Measurements from ENCODE around the gene GMDS. TPM values are rescaled to one million over a fixed set of nuclear protein-coding genes. Genes with fewer than 3 reads are reported as not detected.

Gene GMDS
- total RNA-seq, 1 experiment from 2014 or later: 35.0 TPM

GRCh38 chr6:1901556-1901955 lies 343.8 kb downstream of the GMDS start:
- Mint-ChIP-seq H3K36me3 (no peaks in the 10 kb centered on the region), H3K27ac (no peak overlapping the region), H3K4me3 (no peak overlapping the region), H3K4me1 (peaks cover 25% of the 10 kb centered on the region), H3K27me3 (ENCODE audit: low read depth) (no peaks in the 10 kb centered on the region), H3K9me3 (no peaks in the 10 kb centered on the region)
- CTCF ChIA-PET: interaction anchor here (0.7 to 1.2 kb wide), 2 partner anchors 8 to 22 kb away, joined by 3 read pairs; no protein-coding TSS in a partner anchor
- ATAC-seq (no peak), DNase-seq (ENCODE audit: low spot score) (no peak)
- POLR2A ChIA-PET: no interaction called here
- TF ChIP-seq OVOL2 (CRISPR knock-in tag; IDR thresholded peaks at IDR 0.05; ENCODE audit: borderline replicate concordance): no peak
- TF ChIP-seq ZNF138 (CRISPR knock-in tag; conservative IDR thresholded peaks at IDR 0.05): no peak
- no peak for TF ChIP-seq GABPB1 (CRISPR knock-in tag; IDR thresholded peaks at IDR 0.05)
- TF ChIP-seq GRHL2 (CRISPR knock-in tag; IDR thresholded peaks at IDR 0.05; ENCODE audit: insufficient replicate concordance, severe bottlenecking): no peak
- no peak for TF ChIP-seq HMGA2 (CRISPR knock-in tag; IDR thresholded peaks at IDR 0.05)
- TF ChIP-seq SP1 (CRISPR knock-in tag; conservative IDR thresholded peaks at IDR 0.05): no peak
- no peak for TF ChIP-seq TP53 (CRISPR knock-in tag; IDR thresholded peaks at IDR 0.05)
- no peak for TF ChIP-seq GTF2I (CRISPR knock-in tag; conservative IDR thresholded peaks at IDR 0.05)
- TF ChIP-seq SMAD4 (CRISPR knock-in tag; IDR thresholded peaks at IDR 0.05): no peak
- no peak for TF ChIP-seq ZNF232 (CRISPR knock-in tag; IDR thresholded peaks at IDR 0.05)
- no peak for TF ChIP-seq NFYB (CRISPR knock-in tag; conservative IDR thresholded peaks at IDR 0.05; ENCODE audit: low read depth)
- no peak for TF ChIP-seq USF2 (CRISPR knock-in tag; IDR thresholded peaks at IDR 0.05)
- no peak for TF ChIP-seq TCF7 (CRISPR knock-in tag; IDR thresholded peaks at IDR 0.05; ENCODE audit: low read depth)
- no peak for TF ChIP-seq ATF3 (CRISPR knock-in tag; conservative IDR thresholded peaks at IDR 0.05)
- no peak for TF ChIP-seq ZNF121 (CRISPR knock-in tag; IDR thresholded peaks at IDR 0.05)
- no peak for TF ChIP-seq PRDM15 (CRISPR knock-in tag; IDR thresholded peaks at IDR 0.05)

GRCh38 chr6:1896897-1897296 lies 348.5 kb downstream of the GMDS start:
- no peak overlapping the region for H3K27ac Mint-ChIP-seq
- POLR2A ChIA-PET: no interaction called here
- TF ChIP-seq HMGXB4 (CRISPR knock-in tag; IDR thresholded peaks at IDR 0.05) (no peak), SMAD4 (CRISPR knock-in tag; IDR thresholded peaks at IDR 0.05) (no peak), CREM (CRISPR knock-in tag; IDR thresholded peaks at IDR 0.05) (no peak), MYBL2 (CRISPR knock-in tag; IDR thresholded peaks at IDR 0.05) (no peak), E2F5 (CRISPR knock-in tag; IDR thresholded peaks at IDR 0.05) (no peak), EMX1 (CRISPR knock-in tag; IDR thresholded peaks at IDR 0.05) (no peak), NR3C1 (CRISPR knock-in tag; conservative IDR thresholded peaks at IDR 0.05; ENCODE audit: low read depth) (no peak), IRF1 (CRISPR knock-in tag; IDR thresholded peaks at IDR 0.05) (no peak), ATF6 (CRISPR knock-in tag; IDR thresholded peaks at IDR 0.05) (no peak), ZNF232 (CRISPR knock-in tag; IDR thresholded peaks at IDR 0.05) (no peak), USF1 (CRISPR knock-in tag; IDR thresholded peaks at IDR 0.05) (no peak), ZNF263 (CRISPR knock-in tag; IDR thresholded peaks at IDR 0.05; ENCODE audit: low read depth) (no peak)

More at GRCh38 chr6:1896897-1897296, 348.5 kb downstream of the GMDS start:
- Mint-ChIP-seq H3K4me1 (peaks cover 8% of the 10 kb centered on the region), H3K36me3 (no peaks in the 10 kb centered on the region), H3K4me3 (no peak overlapping the region), H3K27me3 (ENCODE audit: low read depth) (no peaks in the 10 kb centered on the region), H3K9me3 (no peaks in the 10 kb centered on the region)
- DNase-seq (ENCODE audit: low spot score): no peak
- CTCF ChIA-PET: no interaction called here
- ATAC-seq: no peak

Measured in WTC11 (cell line).